HEK293T (cell line): ENCODE data around the gene SLC25A1.

ENCODE experiments used
- BHLHE40 ChIP-seq: fragments of 450-650 bp; IDR thresholded peaks from 2 replicates; pipeline ENCODE4 v1.6.1; 2016; ENCODE audit warnings: mild to moderate bottlenecking, moderate library complexity, borderline replicate concordance
- CTBP1 ChIP-seq: fragments of 450-650 bp; IDR thresholded peaks from 2 replicates; pipeline ENCODE4 v1.6.1; 2016; ENCODE audit warnings: borderline replicate concordance
- ELF4 ChIP-seq: fragments of 450-650 bp; IDR thresholded peaks from 2 replicates; pipeline ENCODE4 v1.6.1; 2017; ENCODE audit warnings: antibody characterized with exemption
- FOXA1 ChIP-seq: fragments of 450-650 bp; IDR thresholded peaks from 2 replicates; pipeline ENCODE4 v1.6.1; 2016; ENCODE audit warnings: mild to moderate bottlenecking
- FOXK2 ChIP-seq: fragments of 450-650 bp; IDR thresholded peaks from 2 replicates; pipeline ENCODE4 v1.6.1; 2016; ENCODE audit warnings: mild to moderate bottlenecking
- FOXM1 ChIP-seq: fragments of 450-650 bp; IDR thresholded peaks from 2 replicates; pipeline ENCODE4 v1.6.1; 2017; ENCODE audit warnings: mild to moderate bottlenecking, borderline replicate concordance
- HDGF ChIP-seq: fragments of 450-650 bp; IDR thresholded peaks from 2 replicates; pipeline ENCODE4 v1.6.1; 2017; ENCODE audit warnings: antibody characterized with exemption, borderline replicate concordance
- LEF1 ChIP-seq: fragments of 450-650 bp; IDR thresholded peaks from 2 replicates; pipeline ENCODE4 v1.6.1; 2017; ENCODE audit warnings: mild to moderate bottlenecking, borderline replicate concordance
- NFRKB ChIP-seq: fragments of 450-650 bp; IDR thresholded peaks from 2 replicates; pipeline ENCODE4 v1.6.1; 2016; ENCODE audit warnings: mild to moderate bottlenecking, moderate library complexity
- SP1 ChIP-seq: fragments of 450-650 bp; IDR thresholded peaks from 2 replicates; pipeline ENCODE4 v1.6.1; 2017
- SUZ12 ChIP-seq: fragments of 450-650 bp; IDR thresholded peaks from 2 replicates; pipeline ENCODE4 v1.6.1; 2016; ENCODE audit warnings: mild to moderate bottlenecking
- TARDBP ChIP-seq: fragments of 450-650 bp; IDR thresholded peaks from 2 replicates; pipeline ENCODE4 v1.6.1; 2016
- ZNF384 ChIP-seq: fragments of 450-650 bp; IDR thresholded peaks from 2 replicates; pipeline ENCODE4 v1.6.1; 2016
- TF ChIP-seq, protein P1 (sequence below): fragments of 450-650 bp; IDR thresholded peaks from 2 replicates; pipeline ENCODE4 v1.6.1; 2016

DNA sequence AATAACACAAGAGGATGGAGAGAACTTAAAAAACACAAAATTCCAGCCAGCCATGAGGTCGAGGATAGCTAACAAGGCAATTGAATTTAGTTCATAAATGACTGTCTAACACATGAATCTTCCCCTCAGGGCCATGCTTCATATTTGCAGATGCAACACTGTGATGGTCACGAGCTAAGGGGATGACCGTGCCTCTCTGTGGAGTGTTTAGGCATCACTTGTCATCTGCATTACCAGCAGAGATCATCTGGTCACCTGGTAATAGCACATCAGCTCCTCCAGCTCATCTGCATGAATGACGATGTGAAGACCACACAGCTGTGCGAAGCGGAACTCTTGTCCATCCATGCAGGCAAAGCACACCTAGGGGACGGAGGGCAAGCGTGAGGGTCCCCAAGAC lies 20.9 kb upstream of the SLC25A1 start:
- TF ChIP-seq ZNF384 (no peak), CTBP1 (no peak), ELF4 (no peak), SUZ12 (no peak), NFRKB (no peak), HDGF (no peak), BHLHE40 (no peak), SP1 (no peak), TARDBP (no peak), FOXA1 (no peak), FOXK2 (no peak), FOXM1 (no peak), LEF1 (no peak)
- TF ChIP-seq, protein P1, sequence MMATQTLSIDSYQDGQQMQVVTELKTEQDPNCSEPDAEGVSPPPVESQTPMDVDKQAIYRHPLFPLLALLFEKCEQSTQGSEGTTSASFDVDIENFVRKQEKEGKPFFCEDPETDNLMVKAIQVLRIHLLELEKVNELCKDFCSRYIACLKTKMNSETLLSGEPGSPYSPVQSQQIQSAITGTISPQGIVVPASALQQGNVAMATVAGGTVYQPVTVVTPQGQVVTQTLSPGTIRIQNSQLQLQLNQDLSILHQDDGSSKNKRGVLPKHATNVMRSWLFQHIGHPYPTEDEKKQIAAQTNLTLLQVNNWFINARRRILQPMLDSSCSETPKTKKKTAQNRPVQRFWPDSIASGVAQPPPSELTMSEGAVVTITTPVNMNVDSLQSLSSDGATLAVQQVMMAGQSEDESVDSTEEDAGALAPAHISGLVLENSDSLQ: no peak
